RWPE2 (cell line): ENCODE data around the gene UBE3C.

Source experiments
- ATAC-seq: fragments of 200-7000 bp; cut with Tn5 transposase; 3 replicates; pipeline ENCODE4 v1.9.1; 2021; ENCODE audit warnings: low read depth
- DNase-seq: peaks from one replicate; pipeline ENCODE4 v3.0.0-alpha.2; 2020; ENCODE audit warnings: low spot score
- H3K27ac ChIP-seq: fragments of 450-650 bp; 2 replicates; pipeline ENCODE4 v1.5.1; 2017; ENCODE audit warnings: mild to moderate bottlenecking; ENCODE audit not compliant: poor library complexity, severe bottlenecking
- H3K27me3 ChIP-seq: fragments of 250-450 bp; sonication (Bioruptor Pico); 2 replicates; pipeline ENCODE4 v1.5.1; 2021; ENCODE audit warnings: mild to moderate bottlenecking, moderate library complexity; ENCODE audit not compliant: insufficient read depth, poor library complexity, severe bottlenecking
- H3K36me3 ChIP-seq: fragments of 250-450 bp; sonication (Bioruptor Pico); 2 replicates; pipeline ENCODE4 v1.5.1; 2020; ENCODE audit warnings: low read depth, mild to moderate bottlenecking, moderate library complexity
- H3K4me1 ChIP-seq: fragments of 250-450 bp; sonication (Bioruptor Pico); 2 replicates; pipeline ENCODE4 v1.5.1; 2021; ENCODE audit warnings: mild to moderate bottlenecking, moderate library complexity; ENCODE audit not compliant: insufficient read depth, poor library complexity, severe bottlenecking
- H3K4me3 ChIP-seq: fragments of 250-450 bp; sonication (Bioruptor Pico); 2 replicates; pipeline ENCODE4 v1.5.1; 2021; ENCODE audit warnings: mild to moderate bottlenecking, moderate library complexity; ENCODE audit not compliant: severe bottlenecking
- H3K9me3 ChIP-seq: fragments of 250-450 bp; sonication (Bioruptor Pico); 2 replicates; pipeline ENCODE4 v1.5.1; 2021; ENCODE audit warnings: mild to moderate bottlenecking, moderate library complexity; ENCODE audit not compliant: severe bottlenecking
- CTCF ChIP-seq: fragments of 450-650 bp; IDR thresholded peaks from one replicate; pipeline ENCODE4 v1.5.1; 2017; ENCODE audit warnings: mild to moderate bottlenecking, moderate library complexity; ENCODE audit not compliant: poor library complexity, severe bottlenecking

Gene UBE3C

GRCh38 chr7:157239571-157240270 lies 101.0 kb downstream of the UBE3C start:
- ATAC-seq: no peak
- no peak for TF ChIP-seq CTCF
- Histone ChIP-seq H3K4me1 (peaks cover 4% of the 10 kb centered on the region), H3K27ac (no peak overlapping the region), H3K27me3 (no peaks in the 10 kb centered on the region), H3K4me3 (no peak overlapping the region), H3K36me3 (peaks cover 42% of the 10 kb centered on the region), H3K9me3 (no peaks in the 10 kb centered on the region)
- no peak for DNase-seq

GRCh38 chr7:157241631-157242030 lies 102.9 kb downstream of the UBE3C start:
- ATAC-seq (no peak), DNase-seq (no peak)
- Histone ChIP-seq H3K9me3 (no peaks in the 10 kb centered on the region), H3K27ac (no peak overlapping the region), H3K4me3 (no peak overlapping the region), H3K36me3 (peaks cover 29% of the 10 kb centered on the region), H3K4me1 (no peaks in the 10 kb centered on the region), H3K27me3 (no peaks in the 10 kb centered on the region)
- no peak for TF ChIP-seq CTCF

- Histone ChIP-seq H3K27me3 (no peaks in the 10 kb centered on the region), H3K36me3 (peaks cover 24% of the 10 kb centered on the region), H3K4me1 (no peaks in the 10 kb centered on the region), H3K9me3 (no peaks in the 10 kb centered on the region), H3K4me3 (no peak overlapping the region), H3K27ac (no peak overlapping the region)
- no peak for DNase-seq
- TF ChIP-seq CTCF: no peak
- no peak for ATAC-seq
These were observed 106.0 kb downstream of the UBE3C start for GRCh38 chr7:157244516-157245294.

DNA sequence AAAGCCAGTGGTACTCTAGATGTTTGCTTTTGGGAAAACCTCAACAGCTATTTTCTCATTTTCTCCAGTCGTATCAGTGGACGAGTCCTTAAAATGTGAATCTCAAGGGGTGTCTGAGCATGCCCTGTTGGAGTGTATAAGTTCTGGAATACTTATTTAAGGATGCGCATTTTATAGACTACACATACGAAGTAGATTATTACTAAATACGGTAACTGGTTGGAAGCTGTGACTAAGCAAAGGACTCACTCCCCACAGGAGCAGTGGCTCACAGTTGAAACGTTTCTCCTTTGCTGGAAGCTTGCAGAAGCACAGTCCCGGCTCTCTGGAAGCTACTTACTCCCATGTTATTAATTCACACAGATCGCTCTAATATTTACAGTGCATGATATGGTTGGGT lies 107.3 kb downstream of the UBE3C start:
- H3K36me3 ChIP-seq: peaks cover 36% of the 10 kb centered on the region
- DNase-seq: no peak
- H3K4me1 ChIP-seq: no peaks in the 10 kb centered on the region
- ATAC-seq: no peak
- H3K9me3 ChIP-seq: no peaks in the 10 kb centered on the region
- TF ChIP-seq CTCF: no peak
- H3K4me3 ChIP-seq: no peak overlapping the region
- H3K27ac ChIP-seq: no peak overlapping the region
- no peaks in the 10 kb centered on the region for H3K27me3 ChIP-seq

- ATAC-seq (no peak), DNase-seq (no peak)
- Histone ChIP-seq H3K27me3 (no peaks in the 10 kb centered on the region), H3K9me3 (no peaks in the 10 kb centered on the region), H3K36me3 (peaks cover 60% of the 10 kb centered on the region), H3K4me3 (no peak overlapping the region), H3K4me1 (no peaks in the 10 kb centered on the region), H3K27ac (no peak overlapping the region)
- TF ChIP-seq CTCF: no peak
These were observed 109.9 kb downstream of the UBE3C start for GRCh38 chr7:157248659-157249058.
